Brain microvascular endothelial cell (primary cell): ENCODE data around the gene BRD3OS.
"Not testable (repeated sequence)": the region's sequence is repeated elsewhere in the genome, so short reads cannot be mapped to it uniquely, and the experiment has no call there.

Experiments used
- DNase-seq: peaks from one replicate; pipeline ENCODE4 v3.0.0-alpha.2; 2020
- H3K27ac ChIP-seq: fragments of 250-450 bp; sonication (Bioruptor Pico); 2 replicates; pipeline ENCODE4 v1.5.1; 2020; ENCODE audit warnings: mild to moderate bottlenecking, moderate library complexity
- H3K27me3 ChIP-seq: fragments of 250-450 bp; sonication (Bioruptor Pico); replicated peaks from 2 replicates; pipeline ENCODE4 v1.5.1; 2020; ENCODE audit warnings: mild to moderate bottlenecking
- H3K36me3 ChIP-seq: fragments of 250-450 bp; sonication (Bioruptor Pico); replicated peaks from 2 replicates; pipeline ENCODE4 v1.5.1; 2020; ENCODE audit warnings: mild to moderate bottlenecking
- H3K4me3 ChIP-seq: 2 replicates; pipeline ENCODE4 v1.5.1; 2011; ENCODE audit warnings: low read depth, mild to moderate bottlenecking, control low read depth, low read length, moderate library complexity
- in situ Hi-C: cut with HindIII; loops from 2 replicates; pipeline ENCODE4 v1.10.0; 2017; ENCODE audit warnings: low sequenced_read_pairs, low pct_ligation_motif_present
- TF ChIP-seq, protein P1 (sequence below): IDR thresholded peaks from 2 replicates; pipeline ENCODE4 v1.5.1; 2011; ENCODE audit warnings: low read depth, mild to moderate bottlenecking, moderate library complexity, low read length, control low read depth, inconsistent platforms; ENCODE audit errors: missing control alignments

The BRD3OS gene

DNA sequence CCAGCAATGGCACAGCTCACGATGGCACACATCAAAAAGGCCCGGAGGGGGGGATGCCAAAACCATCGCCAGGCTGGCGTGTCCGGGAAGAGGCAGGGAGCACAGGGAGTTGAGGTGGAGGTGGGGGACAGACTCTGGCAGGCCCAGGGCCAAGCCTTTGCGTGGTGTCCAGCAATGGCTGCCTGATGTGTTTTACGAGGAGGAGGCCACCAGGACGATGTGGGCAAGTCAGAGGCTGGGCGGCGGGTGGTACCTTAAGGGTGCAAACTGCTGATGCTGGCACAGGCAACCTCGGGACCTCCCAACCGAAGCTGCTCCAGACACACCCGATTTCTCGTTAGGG is 37.9 kb upstream of the BRD3OS start:
- Histone ChIP-seq H3K36me3 (no peaks in the 10 kb centered on the region), H3K27ac (no peak overlapping the region), H3K27me3 (no peaks in the 10 kb centered on the region), H3K4me3 (no peak overlapping the region)
- TF ChIP-seq, protein P1, sequence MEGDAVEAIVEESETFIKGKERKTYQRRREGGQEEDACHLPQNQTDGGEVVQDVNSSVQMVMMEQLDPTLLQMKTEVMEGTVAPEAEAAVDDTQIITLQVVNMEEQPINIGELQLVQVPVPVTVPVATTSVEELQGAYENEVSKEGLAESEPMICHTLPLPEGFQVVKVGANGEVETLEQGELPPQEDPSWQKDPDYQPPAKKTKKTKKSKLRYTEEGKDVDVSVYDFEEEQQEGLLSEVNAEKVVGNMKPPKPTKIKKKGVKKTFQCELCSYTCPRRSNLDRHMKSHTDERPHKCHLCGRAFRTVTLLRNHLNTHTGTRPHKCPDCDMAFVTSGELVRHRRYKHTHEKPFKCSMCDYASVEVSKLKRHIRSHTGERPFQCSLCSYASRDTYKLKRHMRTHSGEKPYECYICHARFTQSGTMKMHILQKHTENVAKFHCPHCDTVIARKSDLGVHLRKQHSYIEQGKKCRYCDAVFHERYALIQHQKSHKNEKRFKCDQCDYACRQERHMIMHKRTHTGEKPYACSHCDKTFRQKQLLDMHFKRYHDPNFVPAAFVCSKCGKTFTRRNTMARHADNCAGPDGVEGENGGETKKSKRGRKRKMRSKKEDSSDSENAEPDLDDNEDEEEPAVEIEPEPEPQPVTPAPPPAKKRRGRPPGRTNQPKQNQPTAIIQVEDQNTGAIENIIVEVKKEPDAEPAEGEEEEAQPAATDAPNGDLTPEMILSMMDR = no peak
- no peak for DNase-seq
- in situ Hi-C loops = no loop called here

DNA sequence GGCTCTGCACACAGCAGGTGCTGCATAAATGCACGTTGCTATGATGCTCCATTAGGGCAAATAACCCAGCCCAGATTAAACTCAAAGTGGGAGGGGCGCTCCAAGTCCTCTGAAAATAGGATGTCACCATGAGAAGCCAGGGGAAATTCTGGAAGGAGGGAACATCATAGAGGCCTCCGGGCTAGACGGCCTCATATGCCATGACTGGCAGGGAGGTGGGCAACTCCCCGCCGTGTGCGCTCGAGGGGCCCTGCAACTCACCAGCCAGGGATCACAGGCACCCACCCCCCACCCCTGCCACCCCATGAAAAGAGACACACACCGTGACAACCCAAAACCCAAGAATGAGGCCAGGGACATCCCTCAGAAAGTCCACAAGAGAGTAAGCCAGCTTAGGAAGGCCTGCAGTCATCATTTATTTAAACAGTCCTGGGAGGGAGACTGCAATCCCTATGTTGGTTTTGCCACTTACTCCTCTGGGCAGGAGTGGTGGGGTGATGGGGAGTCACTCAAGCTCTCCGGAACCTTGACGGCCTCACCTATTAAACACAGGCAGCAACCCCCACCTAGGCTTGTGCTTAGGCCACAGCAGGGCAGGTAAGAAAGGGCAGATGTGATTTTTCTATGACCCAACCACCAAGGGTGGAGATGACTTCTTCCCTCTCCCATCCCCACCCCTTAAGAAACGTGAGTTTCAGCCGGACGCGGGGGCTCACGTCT is 37.2 kb upstream of the BRD3OS start:
- Histone ChIP-seq H3K27me3 (no peaks in the 10 kb centered on the region), H3K4me3 (no peak overlapping the region), H3K36me3 (no peaks in the 10 kb centered on the region), H3K27ac (no peak overlapping the region)
- in situ Hi-C loops = no loop called here
- DNase-seq = no peak
- TF ChIP-seq, protein P1 = no peak

DNA sequence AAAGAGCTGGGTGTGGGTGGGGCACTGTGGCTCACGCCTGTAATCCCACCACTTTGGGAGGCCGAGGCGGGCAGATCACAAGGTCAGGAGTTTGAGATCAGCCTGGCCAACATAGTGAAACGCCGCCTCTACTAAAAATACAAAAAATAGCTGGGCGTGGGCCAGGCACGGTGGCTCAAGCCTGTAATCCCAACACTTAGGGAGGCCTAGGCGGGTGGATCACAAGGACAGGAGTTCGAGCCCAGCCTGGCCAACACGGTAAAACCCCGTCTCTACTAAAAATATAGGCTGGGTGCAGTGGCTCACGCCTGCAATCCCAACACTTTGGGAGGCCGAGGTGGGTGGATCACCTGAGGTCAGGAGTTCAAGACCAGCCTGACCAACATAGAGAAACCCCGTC is 36.5 kb upstream of the BRD3OS start:
- H3K27ac ChIP-seq, in situ Hi-C loops, H3K36me3 ChIP-seq, DNase-seq, H3K27me3 ChIP-seq, H3K4me3 ChIP-seq: not testable (repeated sequence)

DNA sequence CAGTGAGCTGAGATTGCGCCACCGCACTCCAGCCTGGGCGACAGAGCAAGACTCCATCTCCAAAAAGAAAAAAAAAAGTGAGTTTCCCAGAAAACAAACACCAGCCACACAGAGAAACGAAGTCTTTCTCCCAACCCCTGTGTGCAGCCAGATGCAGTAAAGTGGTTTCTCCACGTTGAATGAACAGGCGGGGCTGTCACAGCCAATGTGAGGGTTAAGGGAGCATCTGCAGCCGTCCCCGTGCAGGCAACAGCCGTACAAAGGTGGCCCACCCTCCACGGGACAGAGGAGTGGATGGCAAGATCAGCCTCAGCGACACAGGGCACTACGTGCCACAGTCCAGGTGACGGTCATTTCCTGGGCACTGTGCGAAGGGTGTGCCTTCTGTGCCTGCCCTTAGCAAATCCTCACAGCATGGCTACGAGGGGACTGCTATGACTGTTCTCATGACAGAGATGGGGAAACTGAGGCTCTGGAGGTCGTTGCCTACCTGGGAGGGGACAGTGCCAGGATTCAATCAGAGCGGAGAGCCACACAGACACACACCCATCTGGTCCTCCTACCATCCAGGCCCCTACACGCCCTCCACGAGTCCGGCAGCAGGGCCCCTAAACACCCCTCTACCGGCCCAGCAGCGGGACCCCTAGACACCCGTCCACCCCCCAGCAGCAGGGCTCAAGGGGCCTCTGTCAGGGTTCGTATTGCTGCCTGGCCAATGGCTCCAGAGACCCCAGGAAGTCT is 35.5 kb upstream of the BRD3OS start:
- no peaks in the 10 kb centered on the region for H3K36me3 ChIP-seq
- H3K27ac ChIP-seq = no peak overlapping the region
- TF ChIP-seq, protein P1 = no peak
- DNase-seq = no peak
- in situ Hi-C loops = loop anchor here (10.0 kb wide), 1 partner anchor 205 kb away; no protein-coding TSS in a partner anchor
- H3K27me3 ChIP-seq = no peaks in the 10 kb centered on the region
- no peak overlapping the region for H3K4me3 ChIP-seq

DNA sequence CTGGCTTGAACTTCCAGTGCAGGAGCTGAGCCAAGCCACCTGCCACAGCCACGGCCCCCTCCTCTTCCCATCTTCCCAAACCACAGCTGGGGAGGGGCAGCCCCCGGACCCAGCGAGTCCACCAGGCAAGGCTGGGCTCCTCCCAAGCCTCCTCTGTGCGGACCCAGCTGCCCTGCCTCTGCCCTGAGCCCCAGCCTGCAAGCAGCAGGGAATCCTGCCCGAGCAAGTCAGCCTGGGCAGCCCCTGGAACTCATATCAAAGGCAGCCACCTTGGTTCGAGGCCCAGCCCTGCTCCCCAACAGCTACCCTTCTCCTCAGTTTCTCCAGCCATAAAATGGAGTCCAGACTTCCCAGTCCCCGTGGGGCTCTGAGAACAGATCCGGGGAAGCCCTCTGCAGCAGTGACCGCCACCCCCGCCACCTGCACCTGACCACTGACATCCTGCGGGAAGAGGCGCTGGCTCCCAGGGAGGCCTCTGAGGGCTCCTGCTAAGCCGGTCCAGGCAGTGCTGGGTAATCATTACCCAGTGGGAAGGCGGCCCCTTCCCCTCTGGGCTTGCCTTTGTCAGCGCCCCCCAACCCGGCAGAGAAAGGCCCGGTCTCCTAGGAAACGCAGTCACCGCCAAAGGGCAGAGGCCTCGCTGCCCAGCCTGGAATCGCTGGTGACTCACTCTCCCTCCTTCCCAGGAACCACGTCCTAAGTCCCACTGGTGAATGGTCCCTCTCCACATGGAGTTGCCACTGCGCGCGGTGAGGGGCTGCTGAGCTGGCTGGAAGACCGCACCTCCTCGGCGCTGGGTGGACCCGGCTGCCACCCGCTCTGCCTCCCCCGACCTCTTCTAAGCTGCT is 34.7 kb upstream of the BRD3OS start:
- TF ChIP-seq, protein P1 = no peak
- in situ Hi-C loops = loop anchor here (10.0 kb wide), 1 partner anchor 206 kb away; no protein-coding TSS in a partner anchor
- no peaks in the 10 kb centered on the region for H3K36me3 ChIP-seq
- H3K4me3 ChIP-seq = peak overlapping the region; percentile 77
- peak; percentile 51 for DNase-seq
- no peaks in the 10 kb centered on the region for H3K27me3 ChIP-seq
- no peak overlapping the region for H3K27ac ChIP-seq
